ENCODE measurements around the gene CLOCK.

DNA sequence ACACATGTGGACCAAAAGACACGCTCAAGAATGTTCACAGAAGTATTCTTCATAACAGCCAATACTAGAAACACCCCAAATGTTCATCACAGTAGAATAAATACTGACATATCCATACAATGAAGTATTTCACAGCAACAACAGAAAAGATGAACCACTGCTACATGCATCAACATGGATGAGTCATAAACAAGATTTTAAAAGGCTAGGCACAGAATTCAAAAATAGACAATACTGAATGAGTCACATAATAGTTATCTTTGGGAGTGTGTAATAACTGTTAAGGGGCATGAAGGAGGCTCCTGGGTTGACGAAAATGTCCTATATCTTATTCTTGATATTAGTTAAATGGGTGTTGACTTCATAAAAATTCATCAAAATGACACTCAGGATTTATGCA, 43.5 kb downstream of the CLOCK start:
- TF ChIP-seq POLR2A (IDR thresholded peaks at IDR 0.05; ENCODE audit: low read length) = no peak
- TF ChIP-seq GATA1 (IDR thresholded peaks at IDR 0.05; ENCODE audit: low read depth, low read length) = no peak

Measured in erythroblast (primary cell).